Skin epidermis (tissue), 12 donors: Measurements from ENCODE around the gene CLSTN1.

Source experiments
- H3K27ac ChIP-seq, 21 experiments: fragments of 200-600 bp; sonication (generic) in 11 of 21; one replicate each; pipeline ENCODE4 v1.5.0; 2020; ENCODE audit warnings: mild to moderate bottlenecking in 3 of 21, inconsistent platforms in 2 of 21, moderate library complexity in 2 of 21
- H3K4me3 ChIP-seq, 7 experiments: fragments of 200-600 bp; sonication (generic) in 2 of 7; one replicate each; pipeline ENCODE4 v1.5.0; 2020; ENCODE audit warnings: inconsistent platforms in 2 of 7, mild to moderate bottlenecking in 2 of 7, moderate library complexity in 1 of 7

Gene CLSTN1

DNA sequence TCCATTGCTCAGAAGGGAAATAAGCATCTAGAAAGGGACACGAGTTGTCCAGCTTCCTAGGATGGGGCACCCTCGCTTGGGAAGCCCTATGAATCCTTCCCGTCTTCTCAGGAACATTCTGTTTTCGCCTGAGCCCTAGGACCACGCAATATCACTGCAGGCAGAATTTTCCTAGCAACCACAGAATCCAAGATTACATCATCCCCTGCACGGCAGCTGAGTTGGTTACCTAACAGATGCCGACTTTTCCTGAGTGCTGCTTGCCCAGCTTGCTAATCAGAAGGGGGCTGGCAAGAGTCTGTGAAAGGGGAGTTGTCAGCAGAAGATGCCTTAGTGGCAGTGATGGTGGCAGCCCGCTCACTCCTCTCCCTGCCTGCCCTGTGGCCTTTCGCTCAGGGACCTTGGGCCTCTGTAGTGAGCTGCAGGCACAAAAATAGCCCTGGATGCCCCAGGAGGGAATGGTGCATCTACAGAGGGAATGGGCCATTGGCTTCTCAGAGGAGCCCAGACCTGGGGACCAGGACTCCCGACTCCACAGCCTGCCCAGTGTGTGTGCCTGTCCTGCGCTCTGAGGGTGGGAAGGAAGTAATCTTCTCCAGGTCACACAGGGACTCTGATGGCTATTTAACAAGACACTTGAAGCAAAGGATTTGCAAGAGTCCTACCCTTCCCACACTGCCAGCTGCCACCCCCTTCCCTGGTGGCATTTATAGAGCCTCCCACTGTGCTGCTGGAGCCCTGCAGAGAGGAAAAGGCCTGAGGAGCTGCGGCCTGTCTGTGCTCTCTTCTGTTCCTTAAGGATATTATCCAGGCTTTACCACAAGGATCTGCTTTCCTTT, 28.9 kb upstream of the CLSTN1 start:
- Histone ChIP-seq H3K27ac (no peak overlapping the region), H3K4me3 (no peak overlapping the region)

GRCh38 chr1:9852004-9852403, 28.2 kb upstream of the CLSTN1 start:
- H3K4me3 ChIP-seq: no peak overlapping the region
- H3K27ac ChIP-seq: no peak overlapping the region

GRCh38 chr1:9850442-9851162, 26.8 kb upstream of the CLSTN1 start:
- no peak overlapping the region for H3K27ac ChIP-seq
- H3K4me3 ChIP-seq: no peak overlapping the region

DNA sequence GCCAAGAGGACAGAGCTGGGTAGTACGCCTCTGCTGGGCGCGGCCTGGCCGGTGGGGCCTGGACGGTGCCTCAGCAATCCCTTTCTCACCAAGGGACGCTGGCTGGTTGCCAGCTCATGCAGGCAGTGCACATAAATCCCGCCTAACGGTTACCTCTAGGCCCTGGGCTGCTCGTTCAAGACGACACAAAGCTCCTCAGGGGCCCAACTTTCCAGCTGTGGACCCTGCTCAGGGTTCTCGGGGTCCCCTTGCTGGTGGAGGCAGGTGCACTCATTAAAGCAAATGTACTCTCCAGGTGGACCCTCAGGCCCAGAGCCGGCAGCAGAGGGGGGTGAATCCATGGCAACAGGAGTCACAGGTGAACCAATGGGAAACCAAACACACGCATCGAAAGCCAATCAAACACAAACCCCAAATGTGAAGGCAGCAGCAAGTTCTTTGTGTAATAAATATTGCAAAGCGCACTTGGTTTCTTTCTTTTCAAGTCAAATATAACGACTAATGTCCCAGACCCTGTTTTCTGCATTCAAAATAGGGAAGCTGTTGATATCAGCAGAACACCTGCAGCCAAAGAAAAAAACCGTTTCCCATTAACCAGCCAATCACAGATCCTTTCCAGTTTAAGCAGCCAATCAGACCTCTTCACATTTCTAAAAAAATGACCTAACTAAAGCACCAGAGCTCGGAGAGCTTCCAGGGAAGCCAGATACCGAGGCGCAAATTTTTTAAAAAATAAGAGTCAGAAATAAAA, 26.1 kb upstream of the CLSTN1 start:
- H3K27ac ChIP-seq: peak overlapping the region in 1 of 21 experiments; percentile 71
- no peak overlapping the region for H3K4me3 ChIP-seq

- Histone ChIP-seq H3K4me3 (no peak overlapping the region), H3K27ac (no peak overlapping the region)
Observed at GRCh38 chr1:9848022-9848421, 24.3 kb upstream of the CLSTN1 start.

- no peak overlapping the region for H3K27ac ChIP-seq
Observed at GRCh38 chr1:9847269-9847668, 23.5 kb upstream of the CLSTN1 start.

DNA sequence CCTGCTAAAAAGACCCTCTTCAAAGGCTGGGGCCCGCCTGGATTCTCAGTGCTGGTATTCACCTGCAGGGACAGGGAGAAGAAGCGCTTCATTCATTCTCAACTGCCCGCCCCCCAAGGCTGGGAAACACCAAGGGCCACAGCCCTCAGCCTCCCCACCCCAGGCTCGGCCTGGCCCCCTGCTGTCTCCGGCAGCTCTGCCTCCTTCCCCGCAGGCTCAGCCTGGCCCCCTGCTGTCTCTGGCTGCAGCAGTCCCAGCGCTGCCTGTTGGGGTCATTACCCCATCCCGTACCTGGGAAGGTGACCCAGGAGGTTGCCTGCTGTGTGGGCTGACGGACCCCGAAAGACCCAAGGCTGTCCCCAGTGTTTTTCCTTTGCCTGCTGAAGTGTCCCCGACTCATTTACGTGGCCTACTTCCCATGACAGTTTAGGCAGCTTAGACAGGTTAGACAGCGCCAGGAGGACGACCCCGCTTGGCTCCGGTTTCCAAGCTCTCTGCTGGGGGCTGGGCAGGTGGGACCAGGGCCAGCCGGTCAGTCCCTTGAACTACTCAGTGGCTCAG, 22.9 kb upstream of the CLSTN1 start:
- peak overlapping the region in 5 of 21 experiments; percentile 10 to 54 (median 31) for H3K27ac ChIP-seq
- no peak overlapping the region for H3K4me3 ChIP-seq

More at GRCh38 chr1:9847269-9847668, 23.5 kb upstream of the CLSTN1 start:
- no peak overlapping the region for H3K4me3 ChIP-seq

DNA sequence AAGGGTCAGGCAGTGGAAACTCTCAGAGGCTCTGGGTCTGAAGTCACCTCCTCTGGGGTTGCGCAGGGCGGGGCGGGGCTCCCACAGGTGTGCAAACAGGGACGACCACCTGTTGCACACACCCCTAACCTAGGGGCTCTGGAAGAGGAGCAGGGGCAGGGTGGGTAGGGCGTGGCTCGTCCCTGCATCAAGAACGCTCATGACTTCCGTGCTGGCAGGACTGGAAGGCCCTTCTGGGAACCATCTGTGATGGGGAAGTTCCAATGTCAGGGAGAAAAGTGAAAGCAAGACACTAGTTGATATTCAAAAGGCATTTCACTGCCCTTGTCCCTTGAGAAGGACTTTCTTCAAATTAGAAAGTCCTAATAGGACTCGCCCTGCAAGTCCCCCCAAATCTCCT, 22.1 kb upstream of the CLSTN1 start:
- Histone ChIP-seq H3K4me3 (no peak overlapping the region), H3K27ac (peak overlapping the region in 5 of 21 experiments; percentile 10 to 54 (median 31))

- Histone ChIP-seq H3K4me3 (no peak overlapping the region), H3K27ac (peak overlapping the region in 4 of 21 experiments; percentile 6 to 47 (median 28))
Observed at GRCh38 chr1:9844756-9845155, 21.0 kb upstream of the CLSTN1 start.

DNA sequence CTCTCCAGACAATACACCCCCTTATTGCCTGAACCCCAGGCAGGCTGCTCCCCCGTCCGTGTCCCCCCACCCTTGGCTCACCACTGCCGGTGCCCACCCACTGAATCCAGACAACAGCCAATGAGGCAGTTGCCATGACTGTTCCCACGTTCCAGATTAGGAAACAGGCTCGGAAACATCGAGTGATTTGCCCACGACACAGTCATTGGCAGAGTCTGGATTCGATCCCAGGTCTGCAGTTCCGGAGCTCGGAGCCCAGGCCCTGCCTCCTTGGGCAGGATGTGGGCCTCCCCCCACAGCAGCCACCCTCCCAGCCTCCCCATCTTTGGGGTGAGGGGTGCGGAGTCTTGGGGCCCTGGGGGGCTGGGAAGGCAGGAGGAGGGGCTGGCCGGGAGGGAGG, 20.3 kb upstream of the CLSTN1 start:
- no peak overlapping the region for H3K4me3 ChIP-seq

DNA sequence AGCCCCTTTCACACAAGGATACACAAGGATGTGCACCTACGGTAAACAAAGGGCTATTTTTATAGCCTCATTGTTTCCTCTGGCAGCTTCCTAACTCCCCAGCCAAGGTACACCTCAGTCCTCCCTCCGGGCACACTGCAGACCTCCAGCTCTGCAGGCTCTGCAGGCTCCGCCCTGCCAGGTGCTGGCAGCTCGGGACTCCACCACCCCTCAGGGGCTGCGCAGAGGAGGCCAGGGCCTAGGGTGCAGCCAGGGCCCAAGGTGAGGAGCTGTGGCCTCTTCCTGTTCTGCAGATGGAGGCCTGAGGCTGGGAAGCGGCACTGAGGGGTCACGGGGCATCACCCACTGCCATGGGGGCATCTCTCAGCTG, 19.8 kb upstream of the CLSTN1 start:
- H3K27ac ChIP-seq: peak overlapping the region in 4 of 21 experiments; percentile 23 to 57 (median 50)
- H3K4me3 ChIP-seq: no peak overlapping the region

More for the DNA sequence above, 20.3 kb upstream of the CLSTN1 start:
- peak overlapping the region in 4 of 21 experiments; percentile 6 to 50 (median 42) for H3K27ac ChIP-seq

DNA sequence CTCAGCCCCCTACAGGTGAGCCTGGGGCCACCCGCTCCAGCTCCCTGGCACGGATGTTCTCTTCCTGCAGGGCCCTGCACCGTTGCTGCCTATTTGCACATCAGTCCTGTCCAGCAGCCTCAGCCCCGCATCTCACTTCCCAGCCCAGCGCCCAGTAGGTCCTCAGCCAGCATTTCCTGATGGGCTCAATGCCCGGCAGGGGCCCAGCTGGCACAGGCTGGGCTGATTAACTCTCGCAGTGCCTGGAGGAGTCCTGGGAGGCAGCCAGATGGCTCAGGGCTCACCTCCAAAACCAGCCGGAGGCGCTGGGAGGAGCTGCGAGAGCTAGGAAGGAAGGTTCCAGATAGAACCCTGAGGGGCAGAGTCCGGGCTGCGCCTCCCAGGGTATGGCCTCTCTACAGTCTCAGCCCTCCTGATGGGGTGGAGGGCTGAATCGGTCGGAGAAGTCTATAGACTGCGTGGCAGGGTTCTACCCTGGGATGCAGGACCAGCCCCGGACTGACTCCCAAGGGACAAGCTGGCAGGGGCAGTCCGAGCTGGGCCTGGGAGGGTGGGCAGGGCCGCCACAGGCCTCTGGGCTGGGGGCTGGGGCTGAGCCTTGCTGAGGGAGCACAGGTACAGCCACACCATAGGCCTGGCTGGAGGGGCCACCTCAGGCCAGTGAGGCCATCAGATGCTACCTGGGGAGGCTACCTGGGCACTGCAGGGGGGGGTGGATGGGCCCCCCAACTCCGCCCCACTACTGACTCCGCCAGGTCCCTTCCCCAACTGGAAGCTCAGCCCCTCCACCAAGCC, 19.2 kb upstream of the CLSTN1 start:
- peak overlapping the region in 8 of 21 experiments; percentile 13 to 68 (median 46) for H3K27ac ChIP-seq
- H3K4me3 ChIP-seq: no peak overlapping the region

DNA sequence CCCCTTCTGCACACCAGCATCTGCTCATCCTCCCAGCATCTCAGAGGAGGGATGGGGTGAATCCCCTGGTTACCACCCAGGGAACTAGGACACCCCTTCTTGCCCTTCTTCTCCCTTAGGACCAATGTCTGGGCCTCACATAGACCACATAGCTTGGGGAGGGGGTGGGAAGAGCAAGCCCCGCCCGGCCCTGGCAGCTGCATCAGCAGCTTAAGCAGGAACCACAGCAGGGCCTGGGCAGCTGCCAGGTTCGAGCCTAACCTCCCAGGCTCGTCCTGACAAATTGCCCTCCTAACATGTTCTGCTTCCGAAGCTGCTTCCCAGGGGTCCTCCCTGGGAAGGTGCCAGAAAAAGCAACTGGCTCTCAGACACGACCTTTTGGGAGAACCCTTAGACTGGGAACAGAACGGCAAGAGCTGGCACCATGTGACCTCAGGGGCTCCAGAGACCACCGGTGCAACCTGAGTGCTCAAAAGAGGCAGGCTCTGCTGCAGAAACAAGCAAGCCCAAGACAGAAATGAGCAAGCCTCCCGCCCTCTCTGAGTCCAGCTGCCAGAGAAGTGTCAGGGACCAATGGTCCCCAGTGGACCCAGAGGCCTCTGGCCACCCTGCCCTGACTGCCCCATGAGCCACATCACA, 18.4 kb upstream of the CLSTN1 start:
- Histone ChIP-seq H3K27ac (peak overlapping the region in 2 of 21 experiments; percentile 18 to 23), H3K4me3 (no peak overlapping the region)

DNA sequence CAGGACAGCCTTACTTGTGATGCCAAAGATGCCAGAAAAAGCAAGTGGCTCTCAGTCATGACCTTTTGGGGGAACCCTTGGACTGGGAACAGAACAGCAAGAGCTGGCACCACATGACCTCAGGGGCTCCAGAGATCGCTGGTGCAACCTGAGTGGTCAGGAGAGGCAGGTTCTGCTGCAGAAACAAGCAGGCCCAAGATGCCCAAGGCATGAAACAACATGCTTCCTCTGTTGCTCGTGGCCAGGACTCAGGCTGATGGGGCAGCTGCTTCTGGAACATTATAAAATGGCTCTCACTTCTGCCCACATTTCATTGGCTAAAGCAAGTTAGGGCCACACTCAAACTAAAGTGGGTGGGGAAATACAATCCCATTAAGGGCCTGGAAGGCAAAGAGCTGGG, 17.7 kb upstream of the CLSTN1 start:
- Histone ChIP-seq H3K27ac (no peak overlapping the region), H3K4me3 (no peak overlapping the region)

- Histone ChIP-seq H3K27ac (peak overlapping the region in 2 of 21 experiments; percentile 25 to 50), H3K4me3 (no peak overlapping the region)
Observed at GRCh38 chr1:9840176-9840575, 16.4 kb upstream of the CLSTN1 start.

- Histone ChIP-seq H3K4me3 (no peak overlapping the region), H3K27ac (no peak overlapping the region)
Observed at GRCh38 chr1:9838946-9839345, 15.2 kb upstream of the CLSTN1 start.

DNA sequence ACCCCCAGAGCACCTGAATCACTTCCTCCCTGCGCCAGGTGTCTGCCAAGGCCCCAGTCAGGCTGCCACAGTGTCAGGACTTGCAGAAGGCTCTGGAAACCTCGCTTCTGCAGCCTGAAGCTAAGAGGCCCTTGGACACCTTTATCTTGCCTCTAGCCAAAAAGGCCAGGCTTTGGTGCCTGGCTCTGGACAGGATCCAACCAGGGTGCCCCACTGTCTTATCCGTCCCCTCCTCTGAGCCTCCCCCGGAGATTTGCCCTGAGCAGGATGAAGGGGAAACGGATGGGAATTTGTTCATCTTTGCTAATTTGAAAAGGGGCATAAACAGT, 12.8 kb upstream of the CLSTN1 start:
- H3K27ac ChIP-seq: peak overlapping the region in 4 of 21 experiments; percentile 17 to 67 (median 34)

DNA sequence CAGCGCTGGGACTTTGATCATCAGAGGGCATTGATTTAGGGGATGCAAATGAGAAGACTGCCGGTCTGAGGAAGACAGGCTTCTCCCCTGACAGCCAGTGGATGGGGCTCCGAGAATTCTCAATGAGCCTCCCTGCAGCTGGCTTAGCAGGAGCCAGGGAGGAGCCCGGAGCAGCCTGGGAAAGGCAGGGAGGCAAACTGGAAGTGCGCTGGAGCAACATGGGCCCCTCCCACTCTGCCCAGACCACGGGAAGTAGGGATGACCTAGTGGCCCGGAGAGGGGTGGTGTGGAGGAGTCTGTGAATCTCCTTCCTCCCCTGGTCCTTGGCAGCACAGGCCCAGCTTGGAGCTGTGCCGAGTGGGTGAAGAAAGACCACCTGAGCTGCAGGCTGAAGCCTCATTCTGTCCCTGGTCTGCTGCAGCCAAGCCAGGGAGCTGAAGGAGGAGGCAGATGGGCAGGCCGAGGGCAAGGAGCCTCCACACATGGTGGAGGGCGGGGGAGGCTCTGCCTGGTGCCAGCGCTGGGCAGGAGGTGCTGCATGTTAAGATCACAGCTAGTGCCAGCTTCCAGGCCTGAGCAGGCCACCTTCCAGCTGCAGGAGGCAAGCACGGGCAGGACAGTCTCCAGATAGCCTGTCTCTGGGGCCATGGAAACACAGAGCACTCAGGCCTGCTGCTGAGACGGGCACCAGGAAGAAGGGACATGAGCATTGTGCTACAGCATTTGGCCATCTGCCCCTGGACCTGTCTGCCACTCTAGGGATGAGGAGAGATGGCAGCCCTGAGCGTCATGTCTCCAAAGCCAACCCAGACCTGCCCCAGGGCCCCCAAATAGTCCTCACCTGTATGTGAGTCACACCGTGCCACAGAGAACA, 12.2 kb upstream of the CLSTN1 start:
- H3K27ac ChIP-seq: peak overlapping the region in 16 of 21 experiments; percentile 5 to 72 (median 40)
- no peak overlapping the region for H3K4me3 ChIP-seq

More for the DNA sequence above, 12.8 kb upstream of the CLSTN1 start:
- no peak overlapping the region for H3K4me3 ChIP-seq
